ENCODE measurements around the gene BMP6. TPM values are rescaled to one million over a fixed set of nuclear protein-coding genes. Genes with fewer than 3 reads are reported as not detected.

The BMP6 gene
- total RNA-seq, 1 experiment from 2014 or later: not detected

DNA sequence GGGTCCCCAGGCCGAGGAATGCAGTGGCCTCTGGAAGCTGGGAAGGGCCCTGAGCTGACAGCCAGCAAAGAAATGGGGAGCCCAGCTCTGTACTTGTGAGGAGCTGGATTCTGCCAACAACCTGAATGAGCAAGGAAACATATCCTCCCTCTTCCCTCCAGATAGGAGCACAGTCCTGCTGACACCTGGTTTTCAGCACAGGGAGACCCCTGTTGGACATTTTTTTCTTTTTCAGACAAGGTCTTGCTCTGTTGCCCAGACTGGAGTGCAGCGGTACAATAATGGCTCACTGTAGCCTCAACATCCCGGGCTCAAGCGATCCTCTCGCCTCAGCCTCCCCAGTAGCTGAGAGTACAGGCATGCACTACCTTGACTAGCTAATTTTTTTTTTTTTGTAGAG is 21.5 kb downstream of the BMP6 start:
- no peak for DNase-seq (ENCODE audit: low spot score)

DNA sequence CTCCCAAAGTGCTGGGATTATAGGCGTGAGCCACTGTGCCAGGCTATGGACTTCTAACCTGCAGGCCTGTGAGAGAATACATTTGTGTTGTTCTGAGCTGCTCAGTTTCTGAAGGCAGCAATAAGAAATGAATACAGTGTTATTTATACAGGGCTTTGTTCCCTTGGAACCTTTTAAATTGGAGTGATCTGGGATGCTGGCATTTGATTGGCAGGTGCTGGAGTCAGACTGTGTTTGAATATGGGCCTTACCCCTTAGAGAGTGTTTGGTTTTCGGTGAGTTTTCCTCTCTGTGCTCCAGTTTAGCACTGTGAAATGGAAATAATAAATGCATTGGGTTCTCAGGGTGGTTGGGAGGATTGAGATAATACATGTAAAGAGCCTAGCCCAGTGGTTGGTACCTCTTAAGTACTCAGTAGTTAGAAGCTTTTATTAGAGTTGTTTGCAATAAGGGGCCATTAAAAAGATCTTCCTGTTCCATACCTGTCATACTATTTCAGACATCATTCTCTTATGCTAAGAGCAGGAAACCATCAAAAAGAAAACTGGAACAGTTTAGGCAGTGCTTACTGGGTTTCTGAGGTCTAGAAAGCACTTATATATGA is 22.1 kb downstream of the BMP6 start:
- no peak for DNase-seq (ENCODE audit: low spot score)

DNA sequence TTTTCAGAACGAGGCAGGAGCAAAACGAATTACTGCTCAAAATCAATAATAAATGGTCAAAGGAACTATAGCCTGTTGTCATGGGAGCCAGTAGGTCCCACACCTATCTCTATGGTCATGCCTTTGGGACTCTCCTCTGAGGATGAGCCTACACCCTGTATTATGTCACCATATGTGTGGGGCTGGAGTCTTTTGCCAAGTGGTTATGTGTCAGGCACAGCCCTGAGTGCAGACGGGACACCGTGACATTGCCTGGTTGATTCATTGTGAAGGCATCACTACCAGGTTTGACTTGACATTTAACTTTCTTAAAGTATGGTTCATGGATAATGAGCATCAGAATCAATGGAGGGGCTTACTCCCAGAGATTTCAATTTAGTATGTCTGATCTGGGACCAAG is 23.6 kb downstream of the BMP6 start:
- DNase-seq (ENCODE audit: low spot score): no peak

DNA sequence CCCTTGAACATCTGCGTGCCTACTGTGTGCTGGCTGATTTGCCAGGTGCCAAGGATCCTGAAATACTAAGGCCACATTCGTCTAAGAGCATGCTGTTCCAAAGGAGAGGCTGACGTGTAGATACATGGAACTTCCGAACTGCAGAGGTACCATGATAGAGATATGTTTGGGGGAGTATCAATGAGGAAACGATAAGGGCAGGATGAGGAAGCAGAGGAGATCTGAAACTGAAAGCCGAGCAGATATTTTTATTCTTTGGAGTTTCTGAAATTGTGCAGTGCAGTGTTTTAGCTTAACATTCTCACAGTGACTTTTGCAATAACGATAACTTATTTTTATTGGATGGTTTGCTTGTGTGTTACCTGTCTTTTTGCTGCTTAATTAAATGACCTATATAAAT is 24.3 kb downstream of the BMP6 start:
- no peak for DNase-seq (ENCODE audit: low spot score)

DNA sequence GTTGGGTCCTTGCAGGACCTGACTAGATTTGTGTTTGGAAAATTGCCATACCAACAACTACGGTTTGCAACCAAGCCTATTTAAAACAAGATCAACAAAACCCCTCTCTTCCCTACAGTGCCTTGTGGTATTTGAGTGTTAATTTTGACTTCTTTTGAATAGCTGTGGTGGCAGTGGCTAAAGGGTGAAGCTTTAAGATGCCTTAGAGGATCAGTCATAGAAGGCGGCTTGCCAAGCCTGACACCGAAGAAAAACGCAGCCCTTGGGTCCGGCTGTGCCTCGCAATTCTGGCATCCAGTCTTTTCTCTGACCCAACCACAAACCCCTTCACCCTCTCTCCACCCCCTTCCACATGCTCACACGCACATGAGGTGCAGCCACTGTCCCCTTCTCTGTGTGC is 32.6 kb downstream of the BMP6 start:
- DNase-seq (ENCODE audit: low spot score): no peak

DNA sequence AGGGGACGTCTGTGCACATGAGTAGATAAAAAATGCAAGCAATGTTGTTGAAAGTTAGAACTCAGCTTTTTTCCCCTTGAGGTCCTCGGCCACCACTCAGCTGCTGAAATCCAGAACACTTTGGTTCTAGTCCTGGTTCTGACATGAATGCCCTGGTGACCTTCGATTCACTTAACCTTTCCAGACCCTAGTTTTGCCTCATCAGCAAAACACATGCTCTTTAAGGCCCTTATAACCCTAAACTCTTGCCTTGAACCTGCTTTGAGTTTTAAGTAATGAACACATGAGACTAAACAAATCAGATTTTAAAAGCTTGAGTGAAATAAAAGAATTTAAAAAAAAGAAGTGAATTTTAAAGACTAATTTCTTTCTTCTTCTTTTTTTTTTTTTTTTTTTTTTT is 33.4 kb downstream of the BMP6 start:
- no peak for DNase-seq (ENCODE audit: low spot score)

DNA sequence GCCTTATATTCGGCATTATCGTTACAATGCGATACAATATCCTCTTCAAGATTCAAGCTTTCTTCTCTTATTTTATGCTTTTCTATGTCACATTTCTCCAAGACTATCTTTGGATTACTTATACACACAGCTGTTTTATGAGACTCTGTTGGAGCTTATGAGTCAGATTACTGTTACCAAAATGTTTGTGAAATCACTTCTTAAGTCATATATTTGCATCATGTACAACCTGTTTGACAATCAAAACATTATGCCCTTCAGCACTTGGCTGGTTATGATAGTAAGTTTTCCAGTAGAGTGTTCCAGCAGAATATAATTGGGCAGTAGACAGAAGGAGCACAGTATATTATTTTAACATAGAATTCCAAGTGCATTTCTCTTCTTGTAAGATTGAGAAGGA is 35.2 kb downstream of the BMP6 start:
- DNase-seq (ENCODE audit: low spot score): no peak

DNA sequence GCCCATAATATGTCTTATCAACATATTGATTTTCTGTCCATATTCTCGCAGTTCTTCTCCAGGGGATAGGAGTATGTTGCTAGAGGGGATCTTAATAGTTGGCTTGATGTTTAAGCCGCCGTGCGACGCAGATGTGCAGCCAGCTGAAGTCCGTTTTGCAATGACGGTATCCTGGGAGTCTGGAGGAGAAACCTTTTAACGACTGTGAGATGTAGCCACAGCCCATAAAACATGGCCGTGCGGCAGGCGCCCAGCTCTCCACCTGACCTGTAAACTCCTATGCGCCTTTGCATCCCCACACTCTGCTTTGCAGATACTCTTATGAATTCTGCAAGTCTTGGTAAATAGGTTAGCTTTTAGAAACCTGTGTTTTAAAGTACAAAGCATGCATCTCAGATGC is 36.9 kb downstream of the BMP6 start:
- no peak for DNase-seq (ENCODE audit: low spot score)

DNA sequence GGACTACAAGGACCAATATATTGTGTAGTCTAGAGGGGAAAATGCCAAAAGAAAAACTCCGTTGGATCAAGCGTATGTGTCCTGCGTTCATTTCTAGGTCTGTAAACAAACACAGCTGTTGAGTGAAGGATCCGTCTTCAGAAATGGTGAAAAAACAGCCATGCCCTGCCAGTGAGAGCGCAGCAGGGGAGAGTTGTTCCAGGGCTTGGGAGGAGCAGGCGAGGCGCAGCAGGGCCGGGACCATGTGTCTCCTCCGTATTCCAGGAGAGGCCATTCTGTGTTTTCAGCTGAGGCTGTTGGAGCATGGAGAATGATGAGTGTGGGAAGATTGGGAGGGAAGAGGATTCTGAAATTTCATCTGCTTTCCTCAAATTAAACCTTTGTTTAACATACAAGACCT is 38.0 kb downstream of the BMP6 start:
- DNase-seq (ENCODE audit: low spot score): no peak

DNA sequence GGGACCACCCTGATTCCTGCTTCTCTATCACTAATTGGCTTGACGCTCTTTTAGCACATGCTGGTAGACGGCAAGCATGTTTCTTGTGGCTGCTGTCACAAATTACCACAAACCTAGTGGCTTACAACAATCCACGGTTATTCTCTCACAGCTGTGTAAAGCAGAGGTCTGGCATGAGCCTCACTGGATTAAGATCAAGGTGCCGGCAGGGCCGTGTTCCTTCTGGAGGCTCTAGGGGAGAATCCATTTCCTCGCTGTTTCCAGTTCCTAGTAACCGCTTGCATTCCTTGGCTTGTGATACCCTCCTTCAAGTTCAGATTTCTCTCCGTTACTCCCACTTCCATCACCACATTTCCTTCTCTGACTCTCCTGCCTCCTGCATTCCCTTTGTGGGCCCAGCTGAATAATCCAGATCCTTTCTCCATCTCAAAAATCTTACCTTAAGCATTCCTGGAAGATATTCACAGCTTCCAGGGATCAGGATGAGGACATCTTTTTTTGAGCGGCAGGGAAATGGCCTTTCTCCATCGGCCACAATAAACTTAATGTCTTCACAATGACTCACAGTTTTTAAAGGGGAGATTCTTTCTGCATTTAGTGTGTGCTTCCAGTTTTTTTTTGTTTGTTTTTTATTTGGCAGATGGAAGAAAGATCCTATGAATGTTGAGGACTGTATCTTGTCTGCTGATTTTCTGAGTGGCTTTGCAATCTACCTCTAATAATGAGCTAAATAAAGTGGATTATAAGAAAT is 39.9 kb downstream of the BMP6 start:
- no peak for DNase-seq (ENCODE audit: low spot score)

DNA sequence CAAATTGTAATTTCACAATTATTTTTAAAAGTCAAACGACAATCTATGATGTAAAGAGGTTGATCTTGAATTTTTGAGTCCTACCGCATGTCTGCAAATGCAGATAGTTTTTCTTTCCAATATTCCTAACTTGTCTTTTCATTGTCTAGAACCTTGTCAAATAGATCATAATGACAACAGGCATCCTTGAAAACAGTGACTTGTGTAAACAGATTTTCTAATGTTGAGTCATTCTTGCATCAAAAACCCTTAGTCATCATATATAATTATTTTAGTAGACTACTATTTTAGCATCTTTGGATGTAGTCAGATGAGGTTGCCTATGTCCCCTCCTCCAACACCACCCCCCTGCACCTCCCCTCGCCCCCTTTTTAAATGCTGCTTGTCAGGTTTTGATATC is 43.8 kb downstream of the BMP6 start:
- DNase-seq (ENCODE audit: low spot score): no peak

DNA sequence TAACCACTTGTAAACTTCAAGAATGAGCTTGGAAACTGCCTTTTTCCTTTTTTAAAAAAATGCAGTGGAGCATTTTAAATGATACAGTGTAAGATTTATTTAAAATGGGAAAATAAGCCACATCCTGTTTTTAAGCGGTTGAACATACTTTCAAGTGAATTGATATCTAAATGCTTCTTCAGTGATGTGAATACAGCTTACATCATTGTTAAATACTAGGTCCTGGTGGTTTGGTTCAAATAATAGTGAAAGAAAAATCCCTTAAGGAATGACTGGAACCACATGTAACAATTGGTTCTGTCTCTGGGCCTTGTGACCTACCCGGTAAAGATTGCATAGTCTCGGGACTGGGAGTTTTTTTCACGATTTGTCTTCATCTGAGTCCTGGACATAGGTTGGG is 44.2 kb downstream of the BMP6 start:
- no peak for DNase-seq (ENCODE audit: low spot score)

DNA sequence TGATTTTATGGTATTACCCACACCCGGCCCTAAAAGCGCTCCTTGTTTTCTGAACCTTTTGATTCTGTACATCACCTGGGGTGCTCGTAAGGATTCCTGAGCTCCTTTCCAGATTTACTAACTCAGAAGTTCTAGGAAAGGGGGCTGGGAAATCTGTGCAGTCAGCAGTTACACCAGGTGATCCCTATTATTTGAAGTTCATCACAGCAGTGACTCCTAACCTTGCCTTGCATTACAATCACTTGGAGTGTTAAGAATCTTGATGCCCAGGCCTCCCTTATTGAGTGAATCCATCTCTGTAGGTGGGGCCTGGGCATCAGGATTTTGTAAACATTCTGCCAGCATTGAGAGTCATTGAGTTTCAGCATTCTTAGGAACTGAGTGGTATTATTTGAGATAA is 44.7 kb downstream of the BMP6 start:
- DNase-seq (ENCODE audit: low spot score): no peak

DNA sequence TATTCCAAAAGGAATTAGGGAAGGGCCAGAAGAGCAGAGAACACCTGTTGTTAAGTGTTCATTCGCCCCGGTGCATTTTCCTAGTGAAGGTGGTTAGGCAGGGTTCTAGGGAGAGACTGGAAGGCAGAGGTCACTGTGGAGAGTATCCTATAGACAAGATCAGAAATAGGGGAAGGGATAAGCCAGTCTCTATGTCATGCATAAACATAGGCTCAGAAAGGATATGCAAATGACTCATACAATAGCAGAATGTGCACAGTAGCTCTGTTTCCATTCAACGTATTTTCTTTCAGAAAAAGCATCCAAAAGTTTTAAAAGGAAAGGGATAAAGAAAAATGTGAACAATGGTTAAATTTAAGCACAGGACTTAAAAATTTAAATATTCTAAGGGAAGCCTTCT is 47.4 kb downstream of the BMP6 start:
- DNase-seq (ENCODE audit: low spot score): no peak

DNA sequence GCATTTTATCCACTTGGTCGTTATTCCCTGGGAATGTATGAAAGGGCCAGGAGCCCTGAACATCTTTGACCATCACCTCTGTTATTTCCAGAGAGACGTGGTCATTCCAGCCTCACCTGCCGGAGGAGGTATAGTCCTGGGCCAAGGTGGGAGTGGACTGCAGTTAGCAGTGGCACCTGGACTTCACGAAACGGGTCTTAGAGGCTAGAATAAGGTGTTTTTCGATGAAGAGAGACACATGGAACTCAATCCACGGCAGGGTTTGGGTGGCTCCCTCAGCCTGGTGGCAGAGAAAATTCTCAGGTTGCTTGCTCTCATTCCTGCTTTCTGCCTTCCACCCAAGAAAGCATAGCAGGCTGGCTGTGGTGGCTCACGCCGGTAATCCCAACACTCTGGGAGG is 48.0 kb downstream of the BMP6 start:
- DNase-seq (ENCODE audit: low spot score): no peak

DNA sequence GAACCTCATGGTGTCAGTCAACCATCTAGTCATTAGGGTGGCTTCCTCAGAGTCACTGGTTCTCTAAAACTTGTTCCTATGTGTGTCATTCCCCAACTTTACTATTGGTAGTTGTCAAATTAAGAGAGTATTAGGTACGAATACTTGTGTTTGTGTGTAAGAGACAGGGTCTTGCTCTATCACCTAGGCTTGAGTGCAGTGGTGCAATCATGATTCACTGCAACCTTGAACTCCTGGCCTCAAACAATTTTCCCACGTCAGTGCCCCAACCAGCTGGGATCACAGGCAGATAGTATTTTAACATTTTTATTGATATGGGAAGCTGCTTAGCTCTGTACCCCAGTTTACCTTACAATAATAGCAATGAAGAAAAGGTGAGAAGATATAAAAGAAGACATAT is 50.6 kb downstream of the BMP6 start:
- no peak for DNase-seq (ENCODE audit: low spot score)

DNA sequence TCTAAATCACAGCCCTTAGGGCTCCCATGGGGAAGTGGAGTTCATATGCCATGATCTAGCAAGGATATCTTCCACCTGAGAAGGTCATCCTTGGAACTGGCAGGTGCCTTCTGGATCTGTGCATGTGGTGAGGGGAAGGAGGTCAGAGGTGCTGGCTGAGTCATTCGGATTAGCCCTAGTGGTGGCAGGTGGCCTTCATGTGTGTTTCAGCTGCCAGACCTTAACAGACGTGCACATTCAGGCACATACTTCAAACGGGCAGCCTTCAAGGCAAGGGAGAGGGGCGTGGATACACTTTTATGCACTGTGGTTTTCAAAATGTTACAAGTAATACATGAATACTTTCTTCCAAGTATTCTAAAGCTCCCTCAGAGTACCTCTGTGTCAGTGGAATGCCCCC is 51.2 kb downstream of the BMP6 start:
- peak; percentile 12 for DNase-seq (ENCODE audit: low spot score)

DNA sequence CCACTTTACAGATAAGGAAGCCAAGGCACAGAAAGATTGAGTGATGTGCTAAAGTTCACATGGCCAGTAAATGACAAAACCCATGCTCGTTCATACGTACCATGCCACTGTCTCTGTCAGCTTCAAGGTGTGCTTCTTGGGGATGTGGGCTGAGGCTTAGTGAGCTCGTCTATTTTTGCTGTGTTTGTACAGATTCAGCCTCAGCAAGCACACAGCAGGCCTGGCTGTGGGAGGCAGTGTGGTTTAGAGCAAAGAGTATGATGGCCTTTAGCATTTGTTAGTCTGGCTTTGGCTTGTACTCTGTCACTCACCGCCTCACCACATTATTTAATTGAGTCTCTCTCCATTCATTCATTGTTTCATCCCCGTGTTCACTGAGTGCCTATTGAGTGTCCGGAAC is 55.3 kb downstream of the BMP6 start:
- no peak for DNase-seq (ENCODE audit: low spot score)

DNA sequence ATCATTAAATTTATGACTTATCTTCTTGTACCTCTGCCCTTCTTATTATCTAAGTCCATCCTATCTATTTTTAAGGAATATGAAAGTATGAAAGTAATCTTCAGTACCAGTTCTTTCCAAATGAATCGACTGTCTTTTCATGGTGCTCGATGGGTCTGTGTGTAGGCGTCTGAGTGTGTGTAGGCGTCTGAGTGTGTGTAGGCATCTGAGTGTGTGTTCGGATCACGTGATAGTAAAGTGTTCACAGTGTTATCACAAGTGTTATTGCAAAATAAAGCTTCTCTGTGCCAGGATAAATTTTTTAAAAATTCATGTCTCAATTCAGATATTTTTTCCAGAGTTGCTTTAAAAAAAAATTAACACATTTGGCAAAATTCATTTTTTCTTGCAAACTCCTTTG is 58.3 kb downstream of the BMP6 start:
- no peak for DNase-seq (ENCODE audit: low spot score)

DNA sequence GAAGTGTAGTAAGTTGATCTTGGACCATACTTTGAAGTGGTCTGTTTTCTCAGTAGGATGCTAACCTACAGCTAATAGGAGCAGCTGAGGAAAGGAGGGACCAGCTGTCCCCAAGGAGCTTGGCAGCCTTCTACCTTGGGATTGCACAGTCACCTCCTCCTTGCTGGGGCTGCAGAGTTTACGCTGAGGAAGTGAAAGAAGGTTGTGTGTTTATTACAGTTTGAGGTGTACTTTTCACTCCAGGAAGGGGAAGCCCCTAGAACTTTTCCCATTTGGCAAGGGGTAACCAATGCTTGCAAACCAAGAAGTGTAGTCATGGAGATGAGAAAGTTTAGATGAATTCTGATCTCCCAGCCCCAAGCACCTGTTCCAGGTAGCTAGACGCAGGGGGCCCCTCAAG is 58.8 kb downstream of the BMP6 start:
- no peak for DNase-seq (ENCODE audit: low spot score)

DNA sequence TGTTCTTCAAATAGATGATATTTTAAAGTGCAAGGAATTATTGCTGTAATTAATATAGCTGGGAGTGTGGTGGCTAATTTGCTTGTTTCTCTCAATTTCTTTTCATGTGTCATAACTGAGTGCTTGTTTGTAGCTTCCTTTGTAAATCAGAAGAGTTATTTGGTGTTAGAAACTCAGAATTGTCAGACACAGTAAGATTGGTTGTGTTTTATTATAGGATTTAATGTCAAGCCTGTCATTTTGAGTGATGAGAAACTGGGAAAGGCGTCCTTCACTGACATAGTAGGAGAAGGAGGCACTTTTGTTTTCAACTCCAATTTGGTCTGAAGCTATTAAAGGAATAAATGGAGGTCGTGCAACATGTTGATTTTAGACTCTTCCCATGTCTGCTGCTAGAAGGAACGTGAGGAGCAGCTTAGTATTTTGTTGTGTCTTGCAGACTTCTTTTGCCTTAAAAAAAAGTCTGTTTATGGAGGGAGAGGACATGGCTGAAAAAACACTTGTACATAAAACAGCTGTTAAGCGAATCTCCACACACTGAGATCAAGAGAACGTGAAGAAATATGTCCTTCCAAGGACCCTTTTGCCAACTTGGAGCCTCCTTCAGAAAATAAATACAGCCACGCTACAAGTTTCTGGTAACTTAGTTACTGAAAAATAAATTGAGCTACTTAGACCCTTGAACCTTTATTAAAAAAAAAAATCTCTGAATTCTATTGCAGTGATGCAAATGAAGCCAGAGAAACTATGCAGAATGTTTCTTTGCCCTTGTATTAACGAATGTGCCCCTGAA is 59.5 kb downstream of the BMP6 start:
- no peak for DNase-seq (ENCODE audit: low spot score)

DNA sequence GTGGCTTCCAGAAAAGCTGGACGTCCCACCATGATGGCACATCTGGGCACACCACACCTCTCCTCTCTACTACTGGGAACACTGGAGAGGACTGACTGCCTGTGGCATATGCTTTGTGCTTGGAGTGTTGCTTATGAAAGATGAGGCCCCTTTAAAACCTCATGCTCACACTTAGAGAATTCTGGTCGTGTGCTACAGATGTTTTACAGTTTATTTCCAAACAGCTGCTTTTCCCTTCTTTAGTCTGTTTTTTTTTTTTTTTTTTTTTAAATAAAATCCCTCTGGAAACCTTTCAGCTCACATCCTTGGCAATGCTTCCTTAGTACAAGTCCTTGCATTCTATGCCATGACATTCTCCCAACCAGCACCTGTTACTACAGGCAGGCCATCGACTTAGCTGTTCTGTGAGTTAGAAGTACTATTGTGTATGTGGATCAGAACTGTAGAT is 60.3 kb downstream of the BMP6 start:
- no peak for DNase-seq (ENCODE audit: low spot score)

DNA sequence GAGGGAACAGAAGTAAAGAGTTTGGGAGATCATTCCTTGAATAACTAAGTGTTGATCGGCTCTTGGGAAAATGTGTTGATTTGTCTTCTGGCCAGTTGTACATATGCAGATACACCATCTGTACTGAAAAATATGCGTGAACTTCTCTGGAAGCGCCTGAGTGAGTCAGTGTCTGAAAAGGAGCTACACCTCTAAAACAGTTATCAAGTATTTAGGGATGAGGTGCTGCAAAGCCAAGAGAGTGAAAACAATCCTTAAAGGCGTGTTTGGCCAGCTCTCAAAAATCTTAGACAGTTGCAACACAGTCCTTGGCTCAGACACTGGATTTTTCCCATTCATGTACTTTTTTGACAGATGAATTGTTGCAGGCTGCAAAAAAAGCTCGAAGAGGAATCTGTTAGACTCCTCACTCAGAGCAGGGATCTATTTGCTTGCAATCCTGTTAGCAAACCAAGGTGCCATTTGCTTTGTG is 61.3 kb downstream of the BMP6 start:
- no peak for DNase-seq (ENCODE audit: low spot score)
